Activated naive CD8-positive, alpha-beta T cell (primary cell): ENCODE measurements around the gene AQR.

Source experiments
- H3K27ac Mint-ChIP-seq: one replicate; pipeline ENCODE4 v1.8.0; 2021; ENCODE audit warnings: mixed read lengths
- H3K27me3 Mint-ChIP-seq: one replicate; pipeline ENCODE4 v1.8.0; 2021; ENCODE audit warnings: mixed read lengths
- H3K36me3 Mint-ChIP-seq: one replicate; pipeline ENCODE4 v1.8.0; 2021; ENCODE audit warnings: mixed read lengths
- H3K4me1 Mint-ChIP-seq: one replicate; pipeline ENCODE4 v1.8.0; 2021; ENCODE audit warnings: low read depth, mixed read lengths
- H3K4me3 Mint-ChIP-seq: one replicate; pipeline ENCODE4 v1.8.0; 2021; ENCODE audit warnings: mild to moderate bottlenecking, mixed read lengths
- H3K9me3 Mint-ChIP-seq: one replicate; pipeline ENCODE4 v1.8.0; 2021; ENCODE audit warnings: low read depth, mixed read lengths

AQR gene

DNA sequence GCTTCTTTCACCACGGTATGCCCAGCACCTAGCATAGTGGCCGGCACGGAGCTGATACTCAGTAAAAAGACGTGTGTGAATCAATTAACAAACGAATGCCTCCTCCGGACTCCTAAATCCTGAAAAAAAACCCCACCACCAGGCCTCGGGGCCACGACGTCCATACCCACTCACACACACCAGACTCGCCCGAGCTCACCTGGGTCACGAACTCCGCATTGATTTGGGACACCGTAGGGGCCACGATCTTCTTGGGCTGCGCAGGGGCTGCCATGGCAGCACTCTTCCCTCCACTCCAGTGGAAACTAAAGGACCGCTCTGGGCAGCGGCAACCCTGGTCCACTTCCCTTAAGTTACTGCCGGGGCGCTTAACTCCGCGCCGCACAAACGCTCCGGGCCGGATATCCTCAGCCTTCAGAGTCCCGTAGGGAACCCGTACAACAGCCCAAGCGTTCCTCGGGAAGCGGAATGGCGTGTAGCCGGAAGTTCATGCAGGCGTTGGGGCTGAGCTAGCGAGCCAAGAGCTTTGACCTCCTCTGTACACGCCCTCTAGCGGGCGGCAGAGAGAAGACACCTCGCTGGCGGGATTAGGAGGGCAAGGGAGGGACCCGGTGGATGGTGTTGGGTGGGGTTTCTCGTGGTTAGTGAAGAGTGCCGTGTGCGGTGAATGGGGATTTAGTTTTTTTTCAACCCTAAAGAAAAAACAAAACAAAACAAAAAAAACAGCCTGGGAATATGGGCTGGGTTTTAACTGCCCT, at the start of gene AQR:
TSS of gene AQR (minus strand) at position 403 of the 758 bp plus-strand sequence. CDS start at position 274, 129 bp downstream.
- H3K27ac Mint-ChIP-seq: peak within 1 kb of the TSS; percentile 97
- no peaks in the 10 kb centered on the region for H3K9me3 Mint-ChIP-seq
- H3K4me3 Mint-ChIP-seq: peak within 1 kb of the TSS; percentile 100
- no peaks in the 10 kb centered on the region for H3K27me3 Mint-ChIP-seq
- H3K36me3 Mint-ChIP-seq: peaks cover 4% of the 10 kb centered on the region
- H3K4me1 Mint-ChIP-seq: peaks cover 45% of the 10 kb centered on the region

DNA sequence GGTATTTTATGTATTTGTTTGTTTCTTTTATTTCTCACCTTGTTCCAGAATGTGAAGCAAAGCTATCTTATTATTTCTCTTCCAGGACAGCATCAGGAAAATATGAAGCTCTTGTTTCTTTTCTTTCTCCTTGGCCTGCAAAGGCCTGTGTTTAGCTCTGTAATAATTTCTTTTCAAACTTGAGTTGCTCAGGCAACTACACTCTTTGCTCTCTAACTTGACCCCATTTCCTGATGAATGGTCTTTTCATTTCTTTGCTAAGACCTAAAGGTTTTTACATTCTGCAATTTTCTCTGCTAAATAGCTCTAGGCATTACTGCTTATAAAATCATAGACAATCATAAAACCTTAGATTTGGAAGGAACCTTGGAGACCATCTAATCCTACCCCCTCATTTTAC, 44.7 kb upstream of the AQR start:
- no peaks in the 10 kb centered on the region for H3K4me1 Mint-ChIP-seq
- H3K4me3 Mint-ChIP-seq: no peak overlapping the region
- H3K9me3 Mint-ChIP-seq: no peaks in the 10 kb centered on the region
- H3K27ac Mint-ChIP-seq: no peak overlapping the region
- H3K27me3 Mint-ChIP-seq: peaks cover 4% of the 10 kb centered on the region
- no peaks in the 10 kb centered on the region for H3K36me3 Mint-ChIP-seq

DNA sequence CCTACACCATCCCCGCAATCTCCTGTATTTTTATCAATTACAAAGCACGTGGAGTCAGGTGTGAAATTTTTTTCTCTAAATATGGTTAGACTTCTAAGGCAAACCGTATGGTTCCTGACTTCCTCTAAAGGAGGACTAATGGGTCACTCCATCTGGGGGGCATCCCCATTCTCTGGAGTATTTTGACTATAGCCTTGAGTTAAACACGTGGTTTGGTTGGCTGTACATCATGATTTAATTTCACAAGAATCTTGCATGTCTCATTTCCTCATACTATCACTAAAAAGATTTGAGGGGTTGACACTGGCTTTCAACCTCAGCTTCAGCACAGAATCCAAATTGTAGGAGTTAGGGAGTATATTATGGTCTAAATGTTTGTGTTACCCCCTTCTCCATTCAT, 43.8 kb upstream of the AQR start:
- Mint-ChIP-seq H3K27ac (no peak overlapping the region), H3K9me3 (no peaks in the 10 kb centered on the region), H3K27me3 (peaks cover 4% of the 10 kb centered on the region), H3K4me3 (no peak overlapping the region), H3K36me3 (no peaks in the 10 kb centered on the region), H3K4me1 (no peaks in the 10 kb centered on the region)

DNA sequence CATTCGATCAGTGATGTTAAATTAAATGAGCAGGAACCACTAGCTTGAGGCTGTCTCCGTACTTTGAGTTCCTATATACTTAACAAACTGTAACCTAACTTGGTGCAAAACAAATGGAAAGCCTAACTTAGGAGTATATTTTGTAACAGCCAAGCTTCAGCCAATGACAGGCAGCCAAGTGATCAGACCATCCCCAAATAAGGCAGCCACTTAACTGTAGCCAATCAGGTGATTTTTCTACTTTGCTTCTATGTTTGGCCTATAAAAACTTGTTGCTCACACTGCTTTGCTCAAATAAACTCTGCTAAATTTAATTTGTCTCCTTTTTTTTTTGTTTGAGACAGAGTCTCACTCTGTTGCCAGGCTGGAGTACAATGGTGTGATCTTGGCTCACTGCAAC, 37.9 kb upstream of the AQR start:
- Mint-ChIP-seq H3K4me1 (no peaks in the 10 kb centered on the region), H3K9me3 (no peaks in the 10 kb centered on the region)

DNA sequence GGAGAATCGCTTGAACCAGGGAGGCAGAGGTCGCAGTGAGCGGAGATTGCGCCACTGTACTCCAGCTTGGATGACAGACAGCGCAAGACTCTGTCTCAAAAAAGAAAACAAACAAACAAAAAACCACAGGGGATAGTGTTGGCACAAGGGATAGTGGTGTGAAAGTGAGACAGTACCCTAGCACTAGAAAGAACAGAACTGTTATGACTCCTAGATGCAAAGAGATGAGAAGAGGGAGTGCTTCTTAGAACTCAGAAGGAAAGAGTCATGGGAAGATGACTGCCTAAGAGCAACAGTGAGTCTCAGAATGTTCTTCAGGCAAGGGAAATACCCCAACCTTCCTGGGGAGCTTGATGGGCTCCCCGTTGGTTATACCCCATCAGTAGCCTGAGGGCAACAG, 36.4 kb upstream of the AQR start:
- no peak overlapping the region for H3K4me3 Mint-ChIP-seq
- H3K27me3 Mint-ChIP-seq: no peaks in the 10 kb centered on the region
- H3K4me1 Mint-ChIP-seq: no peaks in the 10 kb centered on the region
- no peaks in the 10 kb centered on the region for H3K36me3 Mint-ChIP-seq
- H3K9me3 Mint-ChIP-seq: no peaks in the 10 kb centered on the region
- no peak overlapping the region for H3K27ac Mint-ChIP-seq

More for the DNA sequence above, 37.9 kb upstream of the AQR start:
- no peaks in the 10 kb centered on the region for H3K27me3 Mint-ChIP-seq
- H3K36me3 Mint-ChIP-seq: no peaks in the 10 kb centered on the region
- no peak overlapping the region for H3K27ac Mint-ChIP-seq
- no peak overlapping the region for H3K4me3 Mint-ChIP-seq

DNA sequence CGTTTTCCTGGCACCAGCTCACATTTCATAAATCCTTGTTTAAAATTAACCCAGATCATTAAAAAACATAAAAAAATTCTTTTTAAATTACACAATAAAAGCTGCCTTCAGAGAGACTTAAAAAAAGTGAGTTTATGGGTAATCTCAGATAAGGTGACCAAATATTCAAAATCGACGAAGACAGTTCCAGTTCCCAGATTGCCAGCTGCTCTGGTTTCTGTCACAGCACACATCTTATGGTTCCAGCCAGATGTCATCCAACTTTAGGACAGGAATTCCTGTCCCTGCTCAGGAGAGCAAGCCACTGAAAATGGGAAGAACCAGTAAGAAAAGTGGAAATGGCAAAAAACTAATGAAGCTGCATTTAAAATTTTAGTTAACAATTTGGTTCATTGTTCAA, 34.4 kb upstream of the AQR start:
- Mint-ChIP-seq H3K9me3 (no peaks in the 10 kb centered on the region), H3K36me3 (no peaks in the 10 kb centered on the region), H3K27me3 (peaks cover under 1% of the 10 kb centered on the region), H3K4me3 (no peak overlapping the region), H3K27ac (no peak overlapping the region), H3K4me1 (no peaks in the 10 kb centered on the region)

DNA sequence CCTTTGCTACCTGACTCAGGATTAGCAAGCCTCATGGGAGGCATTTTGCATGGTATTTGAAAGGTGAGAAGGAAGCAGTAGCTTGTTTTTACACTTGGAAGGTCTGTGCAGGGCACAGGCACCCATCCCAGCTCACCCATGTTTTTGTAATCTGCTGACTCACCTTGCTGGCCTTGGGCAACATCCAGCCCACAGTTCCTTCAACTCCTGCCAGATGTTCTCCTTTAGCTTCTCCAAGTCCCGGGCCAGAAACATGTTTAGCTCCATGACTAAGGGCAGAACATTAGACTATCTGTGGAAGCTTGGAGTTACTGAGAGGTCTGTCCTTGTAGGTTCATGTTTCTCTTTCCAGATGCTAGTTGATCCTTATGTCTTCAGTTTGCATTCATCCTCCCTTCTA, 31.0 kb upstream of the AQR start:
- H3K9me3 Mint-ChIP-seq: no peaks in the 10 kb centered on the region
- no peak overlapping the region for H3K4me3 Mint-ChIP-seq
- H3K27me3 Mint-ChIP-seq: peaks cover 8% of the 10 kb centered on the region
- H3K27ac Mint-ChIP-seq: no peak overlapping the region
- peaks cover 2% of the 10 kb centered on the region for H3K36me3 Mint-ChIP-seq
- H3K4me1 Mint-ChIP-seq: no peaks in the 10 kb centered on the region

DNA sequence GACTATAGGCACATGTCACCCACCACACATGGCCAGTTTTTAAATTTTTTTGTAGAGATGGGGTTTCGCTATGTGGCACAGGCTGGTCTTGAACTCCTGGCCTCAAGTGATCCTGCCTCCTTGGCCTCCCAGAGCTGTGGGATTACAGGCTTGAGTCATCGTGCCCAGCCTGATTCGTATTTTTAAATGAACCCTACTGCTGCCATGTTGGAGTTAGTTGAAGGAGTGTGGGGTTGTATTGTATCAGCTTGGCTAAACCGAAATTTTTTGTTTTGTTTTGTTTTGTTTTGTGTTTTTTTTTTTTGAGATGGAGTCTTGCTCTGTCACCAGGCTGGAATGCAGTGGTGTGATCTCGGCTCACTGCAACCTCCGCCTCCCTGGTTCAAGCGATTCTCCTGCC, 30.4 kb upstream of the AQR start:
- Mint-ChIP-seq H3K36me3 (peaks cover 2% of the 10 kb centered on the region), H3K4me3 (no peak overlapping the region), H3K9me3 (no peaks in the 10 kb centered on the region), H3K27ac (no peak overlapping the region), H3K27me3 (peaks cover 8% of the 10 kb centered on the region), H3K4me1 (no peaks in the 10 kb centered on the region)

DNA sequence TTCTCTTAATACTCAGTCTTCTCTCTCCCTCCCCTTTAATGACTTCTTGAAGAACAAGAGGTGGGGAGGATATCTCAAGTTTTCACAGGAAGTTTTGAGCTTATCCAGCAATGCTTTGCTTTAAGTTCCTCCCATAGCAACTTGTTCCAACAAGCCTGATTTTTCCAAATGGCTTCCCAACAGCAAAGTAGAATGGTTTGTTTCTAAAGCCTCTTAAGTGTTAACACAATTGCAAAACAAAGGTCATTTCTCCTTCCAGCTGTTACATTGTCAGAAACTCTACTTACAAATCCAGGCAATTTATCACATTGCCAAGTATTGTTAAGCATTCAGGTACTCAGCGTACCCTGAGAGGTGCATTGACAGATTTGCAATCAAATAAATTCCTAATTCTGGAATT, 25.4 kb upstream of the AQR start:
- Mint-ChIP-seq H3K36me3 (peaks cover 2% of the 10 kb centered on the region), H3K4me1 (peaks cover 9% of the 10 kb centered on the region), H3K9me3 (no peaks in the 10 kb centered on the region), H3K27me3 (peaks cover 8% of the 10 kb centered on the region), H3K27ac (no peak overlapping the region), H3K4me3 (no peak overlapping the region)

DNA sequence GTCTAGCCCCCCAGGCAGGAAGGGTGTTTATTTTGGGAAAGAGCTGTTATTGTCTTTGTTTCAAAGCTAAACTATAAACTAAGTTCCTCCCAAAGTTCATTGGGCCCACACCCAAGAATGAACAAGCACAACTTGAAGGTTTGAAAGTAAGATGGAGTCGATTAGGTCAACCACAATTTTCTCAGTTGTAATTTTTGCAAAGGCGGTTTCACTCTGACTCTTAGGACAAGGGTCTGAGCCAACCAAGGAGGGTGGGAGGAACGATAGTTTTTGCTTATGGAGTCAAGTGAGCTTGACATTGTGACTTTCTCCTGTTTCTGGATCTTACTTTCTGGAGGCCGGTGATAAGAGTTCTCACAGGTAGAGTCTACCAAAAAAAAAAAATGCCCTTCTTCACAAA, 24.3 kb upstream of the AQR start:
- peaks cover 17% of the 10 kb centered on the region for H3K4me1 Mint-ChIP-seq
- H3K27ac Mint-ChIP-seq: peak overlapping the region; percentile 16
- H3K36me3 Mint-ChIP-seq: peaks cover 2% of the 10 kb centered on the region
- H3K27me3 Mint-ChIP-seq: peaks cover 8% of the 10 kb centered on the region
- H3K9me3 Mint-ChIP-seq: no peaks in the 10 kb centered on the region
- no peak overlapping the region for H3K4me3 Mint-ChIP-seq

DNA sequence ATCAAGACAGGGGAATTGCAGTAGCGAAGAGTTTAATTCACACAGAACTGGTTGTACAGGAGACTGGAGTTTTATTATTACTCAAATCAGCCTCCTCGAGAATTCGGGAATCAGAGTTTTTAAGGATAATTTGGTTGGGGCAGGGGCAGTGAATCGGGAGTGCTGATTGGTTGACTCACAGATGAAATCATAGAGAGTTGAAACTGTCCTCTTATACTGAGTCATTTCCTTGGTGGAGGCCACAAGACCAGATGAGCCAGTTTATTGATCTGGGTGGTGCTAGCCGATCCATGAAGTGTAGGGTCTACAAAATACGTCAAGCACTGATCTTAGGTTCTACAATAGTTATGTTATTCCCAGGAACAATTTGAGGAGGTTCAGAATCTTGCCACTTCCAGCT, 23.9 kb upstream of the AQR start:
- peaks cover 5% of the 10 kb centered on the region for H3K27me3 Mint-ChIP-seq
- no peak overlapping the region for H3K4me3 Mint-ChIP-seq
- H3K27ac Mint-ChIP-seq: peak overlapping the region; percentile 16
- H3K36me3 Mint-ChIP-seq: peaks cover 2% of the 10 kb centered on the region
- H3K4me1 Mint-ChIP-seq: peaks cover 18% of the 10 kb centered on the region
- no peaks in the 10 kb centered on the region for H3K9me3 Mint-ChIP-seq

DNA sequence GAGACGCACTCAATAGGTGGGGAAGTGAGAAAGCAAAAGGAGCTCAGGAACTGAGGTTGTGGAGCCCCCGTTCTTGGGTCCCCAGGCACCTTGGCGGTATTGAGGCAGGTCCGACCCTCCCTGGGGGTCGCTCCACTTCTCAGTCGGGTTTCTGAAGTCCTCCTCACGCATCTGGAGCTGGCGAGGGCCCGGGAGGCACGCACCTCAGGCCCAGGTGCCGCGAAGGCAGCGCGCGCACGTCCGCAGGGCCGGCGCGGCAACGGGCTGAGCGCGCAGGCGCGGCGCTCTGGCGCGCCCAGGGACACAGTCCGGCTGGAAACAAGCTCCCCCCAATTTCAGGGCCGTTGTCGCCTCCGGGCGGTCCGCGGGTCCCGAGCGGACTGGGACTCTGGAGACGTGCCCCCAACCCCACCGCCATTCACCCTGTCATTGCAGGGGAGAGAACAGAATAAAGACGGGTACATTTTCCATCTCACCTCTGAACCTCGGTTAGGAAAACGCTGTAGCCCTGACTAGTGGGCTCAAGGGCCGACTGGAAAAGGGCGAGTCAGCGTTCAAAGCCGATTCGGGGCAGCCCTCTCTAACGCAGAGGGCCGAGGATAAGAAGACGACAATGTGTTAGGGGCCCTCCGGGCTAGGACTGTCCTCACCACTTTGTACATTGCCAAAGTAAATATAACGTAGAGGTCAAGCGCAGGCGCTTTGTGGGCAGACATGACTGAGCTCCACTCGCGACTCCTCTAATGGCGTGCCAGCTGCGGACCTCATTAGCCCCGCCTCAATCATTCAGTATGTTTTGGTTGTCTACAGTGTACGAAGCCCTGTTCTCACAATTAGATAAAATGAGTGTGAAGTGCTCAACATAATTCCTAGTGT, 18.7 kb upstream of the AQR start, which contains the start of gene ZNF770:
TSS of gene ZNF770 (minus strand) at position 261 of the 876 bp plus-strand sequence. CDS start 4,853 bp downstream, outside the sequence.
- peak within 1 kb of the TSS; percentile 99 for H3K27ac Mint-ChIP-seq
- H3K27me3 Mint-ChIP-seq: no peaks in the 10 kb centered on the region
- H3K4me3 Mint-ChIP-seq: peak within 1 kb of the TSS; percentile 98
- H3K9me3 Mint-ChIP-seq: no peaks in the 10 kb centered on the region
- H3K4me1 Mint-ChIP-seq: peaks cover 39% of the 10 kb centered on the region
- peaks cover 5% of the 10 kb centered on the region for H3K36me3 Mint-ChIP-seq

DNA sequence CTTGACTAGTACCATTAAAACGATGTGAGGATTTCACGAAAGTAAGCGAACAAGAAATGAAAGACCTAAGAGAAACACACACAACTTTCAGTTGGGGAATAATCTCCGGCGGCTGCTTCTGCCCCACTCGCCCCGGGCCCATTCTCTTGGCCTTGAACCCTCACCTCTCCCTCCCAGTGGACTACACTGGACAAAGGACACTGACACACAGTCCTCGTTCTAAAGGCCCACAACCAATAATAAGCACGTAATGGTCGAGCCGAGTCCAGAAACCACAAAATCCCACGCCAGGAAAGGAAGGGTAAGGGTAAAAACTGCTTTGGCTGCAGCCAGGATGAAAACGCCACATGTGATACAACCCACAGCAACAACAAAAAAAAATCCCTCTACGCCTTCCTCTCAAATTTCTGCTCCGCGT, 18.1 kb upstream of the AQR start:
- Mint-ChIP-seq H3K27me3 (no peaks in the 10 kb centered on the region), H3K4me1 (peaks cover 39% of the 10 kb centered on the region), H3K9me3 (no peaks in the 10 kb centered on the region), H3K36me3 (peaks cover 5% of the 10 kb centered on the region), H3K4me3 (peak overlapping the region; percentile 98), H3K27ac (peak overlapping the region; percentile 99)

DNA sequence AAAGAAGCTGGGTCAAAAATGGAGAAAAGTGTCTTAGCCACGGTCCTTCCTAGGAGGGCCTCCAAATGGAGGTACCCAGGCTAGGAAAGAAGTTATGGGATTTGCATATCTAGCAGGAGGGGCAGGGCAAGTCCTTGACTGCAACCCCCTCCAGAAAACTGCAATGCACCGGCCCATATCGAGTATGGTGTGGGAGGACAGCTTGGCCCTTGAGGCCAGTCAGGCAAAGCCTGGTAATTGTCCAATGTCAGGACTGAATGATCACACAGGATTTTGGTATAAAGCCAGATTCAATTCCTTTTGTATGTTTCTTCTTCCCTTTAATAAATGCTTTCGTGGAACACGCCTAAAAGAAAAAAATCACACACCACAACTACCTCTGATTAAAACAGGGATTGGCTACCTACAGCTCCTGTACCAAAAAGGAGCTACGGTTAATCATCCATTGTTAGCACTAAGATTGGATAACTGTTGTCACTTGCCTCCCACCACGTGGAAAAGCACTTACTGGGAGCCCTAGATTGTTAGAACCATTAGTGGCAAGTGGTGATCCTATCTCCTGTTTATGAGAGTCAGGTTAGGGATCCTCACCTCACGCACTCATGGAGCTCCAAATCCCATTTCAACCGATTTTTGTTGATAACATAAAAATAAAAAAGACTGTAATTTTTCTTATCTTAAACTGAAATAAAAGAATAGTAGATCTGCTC, 17.4 kb upstream of the AQR start:
- no peaks in the 10 kb centered on the region for H3K9me3 Mint-ChIP-seq
- H3K4me3 Mint-ChIP-seq: peak overlapping the region; percentile 98
- peaks cover 39% of the 10 kb centered on the region for H3K4me1 Mint-ChIP-seq
- H3K27me3 Mint-ChIP-seq: no peaks in the 10 kb centered on the region
- peak overlapping the region; percentile 99 for H3K27ac Mint-ChIP-seq
- peaks cover 5% of the 10 kb centered on the region for H3K36me3 Mint-ChIP-seq

DNA sequence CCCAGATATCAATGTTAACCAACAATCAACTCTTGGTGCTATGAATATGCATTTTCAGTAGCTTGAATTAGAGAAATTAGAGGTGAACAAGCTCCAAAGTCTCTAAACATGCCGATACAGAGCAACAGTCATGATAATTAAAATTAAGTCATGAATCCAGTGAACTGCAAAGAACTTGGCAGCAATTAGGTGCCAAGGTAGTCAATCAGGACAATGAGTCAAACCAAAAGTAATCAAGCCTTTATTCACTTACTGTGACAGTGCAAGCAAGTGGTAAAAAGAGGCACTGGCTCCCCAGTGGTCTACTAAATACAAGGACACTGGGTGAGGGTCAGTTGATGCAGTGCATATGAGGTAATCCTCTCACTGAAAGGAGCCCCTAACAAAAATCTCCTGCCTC, 16.8 kb upstream of the AQR start:
- peaks cover 5% of the 10 kb centered on the region for H3K36me3 Mint-ChIP-seq
- no peaks in the 10 kb centered on the region for H3K27me3 Mint-ChIP-seq

More for the DNA sequence above, 16.8 kb upstream of the AQR start:
- Mint-ChIP-seq H3K4me1 (peaks cover 39% of the 10 kb centered on the region), H3K4me3 (peak overlapping the region; percentile 98), H3K9me3 (no peaks in the 10 kb centered on the region), H3K27ac (peak overlapping the region; percentile 99)
